NCI-H69 (cell line): ENCODE data around the gene CPT1A.

Experiments
- DNase-seq: peaks from one replicate; lab custom pipeline; 2025; lab: John Stamatoyannopoulos, UW

Gene CPT1A

DNA sequence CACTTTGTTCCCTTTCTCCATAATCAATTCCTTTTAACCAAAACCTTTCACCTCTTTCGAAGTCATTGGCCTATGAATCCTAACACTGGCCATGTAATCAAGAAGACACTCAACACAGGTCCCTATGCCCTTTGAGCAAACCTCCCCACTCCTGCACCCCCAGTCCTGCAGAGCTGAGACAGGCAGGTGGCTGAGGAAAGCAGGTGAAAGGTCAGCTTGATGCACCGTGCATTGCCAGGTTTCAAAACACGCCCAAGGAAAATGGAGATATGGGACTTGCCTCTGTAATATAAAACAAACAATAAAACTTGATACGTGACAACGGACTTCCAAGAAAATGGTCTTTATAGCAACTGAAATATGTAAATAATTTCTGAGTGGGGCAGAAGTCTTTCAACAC, 10.6 kb downstream of the CPT1A start:
- no peak for DNase-seq

DNA sequence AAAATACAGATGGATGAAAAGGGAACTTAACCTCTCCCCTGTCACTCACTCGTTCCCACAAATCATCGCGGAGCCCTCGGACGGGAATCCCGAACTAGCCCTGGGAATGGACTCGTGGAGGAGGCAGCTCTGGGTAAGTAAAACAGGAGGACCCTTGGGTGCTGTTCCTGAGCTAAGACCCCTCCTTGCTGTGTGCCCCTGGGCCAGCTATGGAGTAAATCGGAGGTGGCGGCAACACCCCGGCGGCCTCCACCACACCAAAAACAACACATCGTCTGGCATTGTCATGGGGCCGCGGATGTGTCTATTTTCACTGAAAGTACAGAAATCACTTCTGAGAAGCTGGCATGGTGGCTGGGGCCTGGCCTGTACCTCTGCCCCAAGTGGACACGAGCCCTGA, 12.1 kb downstream of the CPT1A start:
- DNase-seq, result no peak

DNA sequence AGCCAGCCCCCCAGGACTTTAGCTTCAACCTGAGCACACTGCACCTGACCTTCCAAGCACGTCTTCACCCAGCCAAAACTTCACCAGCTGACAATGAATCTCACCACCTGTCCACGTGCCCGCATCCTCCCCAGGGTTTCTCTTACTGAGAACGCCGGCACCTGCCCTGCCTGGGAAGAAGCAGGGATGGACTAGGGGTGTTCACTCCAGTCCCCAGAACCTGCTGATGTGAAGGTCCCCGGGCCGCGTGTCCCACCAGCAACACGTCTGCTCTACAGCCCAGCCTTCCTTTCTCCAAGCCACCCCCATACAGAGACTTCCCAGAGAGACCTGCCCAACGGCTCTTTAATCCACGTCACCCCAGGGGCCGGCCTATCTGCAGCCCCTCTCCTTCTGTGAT, 12.8 kb downstream of the CPT1A start:
- DNase-seq, result no peak

DNA sequence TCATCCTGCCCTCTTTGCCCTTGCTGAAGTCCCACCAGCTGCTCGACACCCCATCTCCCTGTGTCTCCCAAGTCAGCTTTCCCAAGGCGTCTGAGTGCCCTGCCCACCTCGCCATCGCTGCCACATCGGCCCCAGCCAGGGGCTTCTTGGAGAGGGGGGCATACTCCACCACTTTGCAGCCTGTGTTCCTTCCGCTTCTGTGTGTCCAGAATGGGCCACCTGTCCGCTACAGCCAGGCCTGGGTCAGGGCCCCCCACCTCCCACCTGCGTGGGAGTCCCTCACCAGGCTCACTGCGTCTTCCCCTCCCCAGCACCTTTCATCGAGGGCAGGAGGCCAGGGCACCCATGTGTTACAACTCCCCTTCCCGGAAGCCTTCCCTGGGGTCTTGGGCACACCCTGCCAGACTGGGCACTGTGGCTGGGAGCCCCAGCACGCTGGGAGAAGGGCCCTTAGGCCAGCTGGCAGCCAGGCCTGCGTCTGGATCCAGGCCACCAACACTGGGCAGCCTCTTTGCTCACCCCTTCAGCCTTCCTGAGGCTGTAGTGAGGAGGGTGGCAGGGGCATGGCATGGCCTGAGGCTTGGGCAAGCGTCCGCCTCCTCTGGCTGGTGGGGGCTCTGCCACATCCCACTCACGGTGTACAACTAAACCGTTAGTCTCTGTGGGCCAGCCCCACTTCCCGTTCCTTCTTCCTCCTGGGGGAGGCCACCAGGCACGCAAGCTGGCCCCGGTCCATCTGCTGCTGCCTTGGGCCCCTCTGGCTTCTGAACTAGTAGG, 13.4 kb downstream of the CPT1A start:
- DNase-seq, result no peak

DNA sequence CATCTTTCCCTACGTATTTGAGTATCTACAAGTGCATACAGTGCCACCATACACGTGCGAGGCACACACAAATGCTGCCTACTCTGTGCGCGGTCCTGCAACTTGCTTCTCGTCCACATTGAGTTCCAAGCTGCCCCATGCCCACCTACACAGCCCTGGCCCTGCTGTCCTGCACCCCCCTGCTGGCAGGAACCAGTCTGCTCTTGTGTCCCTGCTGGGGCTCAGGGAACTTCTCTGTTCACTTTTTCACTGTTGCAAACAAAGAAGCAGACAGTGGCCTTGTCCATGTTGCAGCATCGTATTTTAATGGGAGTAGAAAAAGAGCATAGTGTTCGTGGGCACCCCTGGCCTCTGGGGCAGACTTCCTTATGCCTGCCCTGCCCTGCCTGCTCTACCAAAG, 14.0 kb downstream of the CPT1A start:
- DNase-seq, result no peak

DNA sequence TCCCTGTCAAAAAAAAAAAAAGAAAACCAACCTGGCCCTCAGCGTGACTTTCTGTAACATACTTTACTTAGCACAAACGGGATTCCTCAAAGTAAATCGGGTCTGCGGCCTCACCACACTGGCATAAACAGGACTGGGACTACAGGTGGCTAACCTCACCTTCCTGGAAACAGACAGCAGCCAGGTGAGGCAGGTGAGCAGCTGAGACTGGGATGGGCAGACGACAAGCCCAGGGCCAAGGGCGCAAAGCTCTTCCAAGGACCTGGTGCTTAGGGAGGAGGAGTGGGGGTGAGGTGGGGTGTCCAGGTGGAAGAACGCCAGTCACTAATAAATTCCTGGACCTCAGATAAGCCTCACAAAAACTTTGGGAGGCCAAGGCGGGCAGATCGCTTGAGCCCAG, 15.0 kb downstream of the CPT1A start:
- no peak for DNase-seq

DNA sequence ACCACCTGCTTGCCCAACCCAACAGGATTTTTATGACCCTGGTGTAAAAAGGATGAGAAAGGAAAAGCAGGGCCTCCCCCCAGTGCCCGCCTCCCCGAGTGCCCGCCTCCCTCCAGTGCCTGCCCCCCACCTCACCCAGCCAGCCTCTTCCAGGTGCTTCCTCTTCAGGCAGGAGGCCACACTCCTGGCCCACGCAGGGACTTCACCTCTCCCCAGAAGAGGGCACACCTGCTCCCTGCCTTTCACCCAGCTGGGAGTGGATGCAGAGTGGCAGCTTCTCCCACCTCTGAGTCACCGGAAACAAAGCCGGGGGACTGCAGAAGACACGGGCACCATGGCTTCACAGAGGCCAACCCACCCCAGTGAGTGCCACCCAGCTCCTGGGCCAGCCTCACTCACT, 16.1 kb downstream of the CPT1A start:
- DNase-seq, result peak; percentile 40

DNA sequence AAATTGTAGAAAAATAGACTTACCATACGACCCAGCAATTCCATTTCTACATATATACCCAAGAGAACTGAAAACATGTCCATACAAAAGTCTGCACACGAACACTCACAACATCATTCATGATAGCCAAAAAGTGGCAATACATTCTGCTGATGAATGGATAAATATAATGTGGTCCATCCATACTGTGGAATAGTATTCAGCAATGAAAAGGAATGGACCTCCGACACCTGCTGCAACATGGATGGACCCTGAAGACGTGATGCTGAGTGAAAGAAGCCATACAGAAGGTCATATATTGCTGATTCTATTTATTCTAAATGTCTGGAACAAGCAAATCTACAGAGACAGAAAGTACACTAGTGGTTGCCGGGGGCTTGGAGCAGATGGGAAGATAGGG, 19.2 kb downstream of the CPT1A start:
- DNase-seq, result no peak

DNA sequence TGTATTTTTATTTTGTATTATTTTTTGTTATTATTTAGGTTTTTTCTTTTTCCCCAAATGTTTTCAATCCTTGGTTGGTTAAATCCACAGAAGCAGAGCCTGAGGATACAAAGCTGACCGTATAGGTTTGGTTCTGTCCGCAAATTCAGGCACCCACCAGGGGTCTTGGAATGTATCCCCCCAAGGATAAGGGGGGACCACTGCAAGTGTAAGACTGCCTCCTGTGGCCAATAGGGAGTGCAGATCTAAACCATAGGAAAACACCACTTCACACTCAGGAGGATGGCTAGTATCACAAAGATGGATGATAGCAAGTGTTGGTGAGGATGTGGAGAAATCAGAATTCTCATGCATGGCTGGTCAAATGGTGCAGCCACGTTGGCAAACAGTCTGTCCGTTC, 20.0 kb downstream of the CPT1A start:
- no peak for DNase-seq

DNA sequence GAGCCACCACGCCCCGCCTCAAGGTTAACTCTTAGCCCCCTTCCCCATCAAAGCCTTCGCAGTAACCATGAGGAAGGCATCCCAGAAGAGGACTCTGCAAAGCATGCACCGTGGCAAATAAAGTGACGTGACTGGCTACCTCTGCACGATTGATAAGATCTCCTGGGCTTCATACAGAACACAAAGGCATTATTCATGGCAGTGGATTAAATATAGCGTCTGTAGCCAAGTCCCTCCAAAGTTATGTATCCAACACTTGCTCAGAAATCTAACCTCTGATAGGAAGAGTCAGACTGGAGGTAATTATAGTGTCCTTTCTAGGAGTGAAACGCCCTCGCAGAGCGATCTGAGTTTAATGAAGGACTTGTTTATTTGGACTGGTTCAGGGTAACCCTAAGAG, 22.4 kb downstream of the CPT1A start:
- no peak for DNase-seq

DNA sequence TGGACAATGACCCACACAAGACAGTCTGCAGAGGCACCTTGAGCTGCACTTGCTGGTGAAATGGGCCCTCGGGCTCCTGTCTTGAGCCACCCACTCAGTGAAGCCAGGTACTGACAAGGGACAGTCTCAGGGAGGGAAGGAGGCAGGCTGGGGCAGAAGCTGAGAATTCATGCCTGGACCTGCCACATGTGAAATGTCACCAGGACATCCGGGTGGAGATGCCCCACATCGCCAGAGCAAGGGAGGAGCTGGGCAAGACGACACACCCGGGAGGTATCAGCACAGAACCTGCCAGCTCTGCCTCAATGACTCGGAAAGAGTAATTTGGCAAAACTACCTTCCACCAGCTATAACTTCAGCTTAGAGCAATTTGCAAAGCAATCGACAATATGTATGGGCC, 23.5 kb downstream of the CPT1A start:
- no peak for DNase-seq

DNA sequence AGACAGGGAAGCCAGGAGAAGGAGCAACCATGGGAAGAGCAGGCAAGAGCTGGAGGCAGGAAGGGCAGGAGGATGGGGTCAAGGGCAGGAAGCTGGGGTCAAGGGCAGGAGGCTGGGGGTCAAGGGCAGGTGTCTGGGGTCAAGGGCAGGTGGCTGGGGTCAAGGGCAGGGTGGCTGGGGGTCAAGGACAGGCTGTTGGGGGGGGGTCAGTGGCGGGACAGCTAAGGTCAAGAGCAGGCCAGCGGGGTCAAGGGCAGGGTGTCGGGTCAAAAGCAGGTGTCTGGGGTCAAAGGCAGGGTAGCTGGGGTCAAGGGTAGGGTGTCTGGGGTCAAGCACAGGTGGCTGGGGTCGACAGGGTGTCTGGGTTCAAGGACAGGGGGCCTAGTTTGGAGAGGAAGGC, 24.2 kb downstream of the CPT1A start:
- DNase-seq, result no peak

DNA sequence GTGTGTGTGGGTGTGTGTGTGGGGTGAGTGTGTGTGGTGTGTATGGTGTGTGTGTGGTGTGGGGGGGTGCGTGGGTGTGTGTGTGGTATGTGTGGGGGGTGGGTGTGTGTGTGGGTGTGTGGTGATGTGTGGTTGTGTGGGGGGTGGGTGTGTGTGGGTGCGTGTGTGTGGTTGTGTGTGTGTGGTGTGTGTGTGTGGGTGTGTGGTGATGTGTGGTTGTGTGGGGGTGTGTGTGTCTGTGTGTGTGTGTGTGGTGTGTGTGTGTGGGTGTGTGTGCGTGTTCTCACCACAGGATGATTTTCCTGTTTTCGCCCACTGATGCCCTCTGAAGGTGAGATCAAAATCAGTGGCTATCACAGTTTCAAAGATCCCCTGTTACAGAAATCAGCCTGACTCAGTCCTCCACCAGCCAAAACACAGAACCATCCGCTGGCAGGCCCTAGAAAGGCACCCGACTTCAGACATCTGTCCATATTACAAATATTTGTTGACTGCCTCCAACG, 24.7 kb downstream of the CPT1A start:
- DNase-seq, result no peak

DNA sequence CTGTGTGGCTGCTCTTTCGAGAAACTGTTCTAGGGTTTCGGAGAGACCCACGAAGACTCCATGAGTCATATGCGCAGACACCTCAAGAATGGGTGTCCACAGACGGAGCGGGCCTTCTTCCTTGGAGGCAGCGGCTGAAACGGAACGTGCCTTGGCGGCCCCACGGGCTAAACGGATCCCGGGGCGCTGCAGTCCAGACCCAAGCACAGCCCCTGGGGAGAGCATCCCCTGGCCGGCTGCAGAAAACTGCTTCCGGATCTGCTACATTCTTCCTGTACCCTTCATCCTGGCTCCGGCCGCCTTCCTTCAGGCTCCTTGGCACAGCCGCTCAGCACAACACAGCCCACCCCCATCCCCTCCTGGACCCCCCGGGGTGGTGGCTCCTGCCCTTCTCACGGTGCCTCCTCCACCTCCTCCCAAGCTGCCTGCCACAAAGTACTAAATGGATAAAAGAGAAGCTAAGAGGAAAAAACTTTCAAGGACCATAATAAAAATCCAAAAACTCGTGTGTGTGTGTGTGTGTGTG, 25.4 kb downstream of the CPT1A start:
- no peak for DNase-seq

DNA sequence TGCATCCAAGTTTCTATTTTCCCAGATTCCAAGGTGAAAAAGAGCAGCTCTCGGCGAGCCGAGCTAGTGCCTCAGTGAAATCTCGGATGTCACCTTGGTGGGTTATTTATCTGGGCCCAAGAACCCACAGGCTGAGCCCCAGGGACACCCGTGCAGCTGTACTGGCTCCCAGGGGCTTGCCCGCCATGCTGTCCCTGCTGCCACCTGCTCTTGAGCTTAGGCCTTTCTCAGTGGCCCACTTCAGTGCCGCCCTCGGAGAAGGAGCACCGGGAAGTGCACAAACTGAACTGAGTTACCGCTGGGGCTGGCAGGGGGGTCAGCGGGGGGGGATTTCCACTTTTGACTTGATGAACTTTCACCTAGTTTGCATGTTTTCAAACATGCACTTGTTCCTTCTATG, 27.9 kb downstream of the CPT1A start:
- no peak for DNase-seq

DNA sequence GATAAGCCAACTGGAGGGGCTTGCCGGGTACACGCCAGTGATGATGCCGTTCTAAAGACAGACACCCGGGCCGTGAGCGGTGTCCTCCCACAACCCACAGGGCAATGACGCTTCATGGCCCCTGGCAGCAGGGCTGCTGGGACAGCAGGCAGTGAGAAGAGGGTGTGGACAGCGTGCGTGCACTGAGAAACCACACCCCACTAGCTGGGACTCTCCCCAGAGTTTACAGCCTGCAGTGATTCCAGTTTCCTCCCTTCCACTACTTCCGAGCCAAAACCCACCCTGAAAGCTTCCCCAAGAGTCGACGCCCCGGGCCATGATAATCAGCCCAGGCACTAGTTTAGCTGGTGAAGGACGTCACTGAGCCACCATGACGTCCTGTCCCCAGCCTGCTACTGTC, 29.2 kb downstream of the CPT1A start:
- no peak for DNase-seq

DNA sequence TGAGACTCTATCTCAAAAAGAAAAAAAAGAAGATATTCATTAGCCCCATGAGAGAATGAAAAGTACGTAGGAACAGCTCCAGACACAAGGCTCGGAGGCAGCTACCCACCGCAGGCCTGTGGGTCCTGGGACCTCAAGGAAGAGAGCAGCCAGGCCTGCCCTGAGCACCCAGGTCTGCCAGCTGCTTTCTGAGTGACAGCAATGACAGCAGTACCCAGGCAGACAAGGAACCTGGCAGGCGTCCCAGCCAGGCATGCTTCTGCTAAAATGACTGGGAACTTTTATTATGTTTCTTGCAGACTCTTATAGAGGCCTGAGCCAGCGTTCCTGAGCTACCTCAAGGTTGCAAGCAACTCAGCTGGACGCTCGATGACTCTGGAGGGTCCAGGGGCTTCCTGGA, 31.6 kb downstream of the CPT1A start:
- no peak for DNase-seq

DNA sequence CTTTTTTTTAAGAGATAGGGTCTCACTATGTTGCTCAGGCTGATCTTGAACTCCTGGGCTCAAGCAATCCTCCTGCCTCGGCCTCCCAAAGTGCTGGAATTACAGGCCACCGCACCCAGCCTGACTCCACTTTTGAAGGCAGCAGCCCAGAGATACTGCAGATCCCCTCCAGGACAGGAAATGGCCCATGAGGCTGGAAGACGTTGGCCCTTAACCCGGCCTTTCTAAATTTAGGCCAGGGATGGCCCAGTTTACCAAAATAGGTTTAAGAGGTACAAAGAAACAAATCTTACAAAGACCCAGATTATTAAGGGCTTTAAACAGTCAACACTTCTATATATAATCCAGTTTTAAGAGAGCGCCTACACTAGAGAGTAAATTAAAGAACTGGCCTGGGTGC, 32.2 kb downstream of the CPT1A start:
- no peak for DNase-seq

DNA sequence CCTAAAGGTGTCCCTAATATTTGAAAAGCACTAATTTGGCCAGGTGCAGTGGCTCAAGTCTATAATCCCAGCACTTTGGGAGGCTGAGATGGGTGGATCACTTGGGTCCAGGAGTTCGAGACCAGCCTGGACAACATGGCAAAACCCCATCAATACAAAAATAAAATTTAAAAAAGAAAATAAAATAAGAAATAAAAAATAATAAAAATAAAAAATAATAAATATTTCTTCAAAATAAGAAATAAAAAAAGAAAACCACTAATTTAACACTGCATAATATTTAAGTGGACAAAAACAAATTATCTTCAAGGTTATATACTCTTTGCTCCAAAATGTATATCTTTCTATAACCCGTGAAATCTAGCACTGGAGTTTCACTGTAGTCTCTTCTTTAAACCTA, 32.9 kb downstream of the CPT1A start:
- no peak for DNase-seq

DNA sequence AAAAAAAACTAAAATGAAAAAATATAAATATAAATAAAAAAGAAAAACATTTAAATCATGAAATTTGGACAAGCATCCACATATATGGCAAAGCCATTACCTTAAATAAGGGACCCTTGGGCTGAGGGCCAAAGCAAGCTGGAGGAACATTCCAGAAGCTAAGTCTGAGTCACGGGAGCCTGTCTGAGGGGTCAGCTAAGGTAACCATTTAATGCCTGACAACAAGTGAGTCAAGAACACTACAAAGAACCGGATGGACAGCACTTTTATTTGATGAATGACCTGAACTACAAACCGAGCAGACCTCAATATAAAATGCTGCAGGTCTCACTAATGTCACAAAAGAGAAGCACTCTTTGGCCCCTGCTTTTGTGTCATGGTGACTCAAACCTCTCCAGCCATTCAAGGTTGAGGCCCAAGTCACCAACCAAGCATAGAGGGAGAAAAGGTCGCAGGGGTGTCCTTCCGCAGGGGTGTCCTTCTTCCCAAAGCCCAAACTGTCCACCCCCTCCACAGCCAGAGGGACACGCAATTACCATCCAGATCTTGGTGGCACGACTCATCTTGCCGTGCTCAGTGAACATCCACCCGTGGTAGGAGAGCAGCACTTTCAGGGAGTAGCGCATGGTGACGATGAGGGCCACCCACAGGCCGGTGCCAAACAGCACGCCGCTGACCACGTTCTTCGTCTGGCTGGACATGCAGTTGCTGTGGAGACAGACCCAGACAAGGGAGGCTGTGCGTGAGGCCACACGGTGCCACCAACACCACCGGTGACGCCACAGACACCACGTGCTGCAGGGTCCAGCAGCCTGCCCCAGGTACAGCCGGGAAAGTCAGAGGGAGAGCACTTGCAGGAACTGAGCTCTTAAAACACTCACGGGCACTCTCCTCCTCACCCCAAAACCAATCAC, 34.5 kb downstream of the CPT1A start:
- DNase-seq, result no peak

DNA sequence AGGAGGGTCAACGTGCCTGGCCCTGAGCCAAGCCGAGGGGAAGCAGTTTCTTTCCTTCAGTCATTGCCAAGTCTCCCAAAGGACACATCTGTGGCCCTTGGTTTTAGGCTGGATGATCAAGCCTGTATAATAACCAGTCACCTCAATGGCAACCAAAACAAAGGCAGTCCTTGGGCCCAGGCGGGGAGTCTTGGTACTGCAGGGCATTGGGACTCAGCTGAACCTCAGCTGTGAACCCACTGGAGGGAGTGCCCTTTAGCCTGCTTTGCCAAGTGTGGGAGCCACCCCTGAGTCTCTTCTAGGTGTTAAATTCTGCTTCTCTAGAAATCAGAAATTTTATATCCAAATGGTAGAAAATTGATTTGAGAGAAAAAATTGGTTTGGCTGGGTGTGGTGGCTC, 36.9 kb downstream of the CPT1A start:
- no peak for DNase-seq

DNA sequence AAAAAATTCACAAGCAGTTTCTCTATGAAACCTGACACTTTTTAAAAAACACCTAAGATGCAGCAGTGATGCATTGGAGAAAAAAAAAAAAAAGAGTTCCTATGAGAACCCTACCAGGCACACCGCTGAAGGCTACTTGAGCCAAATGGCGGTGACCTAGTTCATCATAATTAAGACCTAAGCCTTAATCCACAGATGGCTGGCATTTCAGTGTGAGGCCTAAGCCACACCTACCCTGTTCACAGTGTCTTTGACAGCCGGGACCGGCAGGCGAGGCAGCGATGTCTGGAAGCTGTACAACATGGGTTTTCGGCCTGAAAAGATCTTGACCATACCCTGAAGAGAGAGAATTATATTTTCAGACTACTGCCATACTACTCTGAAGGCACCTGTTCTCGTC, 38.0 kb downstream of the CPT1A start:
- no peak for DNase-seq

DNA sequence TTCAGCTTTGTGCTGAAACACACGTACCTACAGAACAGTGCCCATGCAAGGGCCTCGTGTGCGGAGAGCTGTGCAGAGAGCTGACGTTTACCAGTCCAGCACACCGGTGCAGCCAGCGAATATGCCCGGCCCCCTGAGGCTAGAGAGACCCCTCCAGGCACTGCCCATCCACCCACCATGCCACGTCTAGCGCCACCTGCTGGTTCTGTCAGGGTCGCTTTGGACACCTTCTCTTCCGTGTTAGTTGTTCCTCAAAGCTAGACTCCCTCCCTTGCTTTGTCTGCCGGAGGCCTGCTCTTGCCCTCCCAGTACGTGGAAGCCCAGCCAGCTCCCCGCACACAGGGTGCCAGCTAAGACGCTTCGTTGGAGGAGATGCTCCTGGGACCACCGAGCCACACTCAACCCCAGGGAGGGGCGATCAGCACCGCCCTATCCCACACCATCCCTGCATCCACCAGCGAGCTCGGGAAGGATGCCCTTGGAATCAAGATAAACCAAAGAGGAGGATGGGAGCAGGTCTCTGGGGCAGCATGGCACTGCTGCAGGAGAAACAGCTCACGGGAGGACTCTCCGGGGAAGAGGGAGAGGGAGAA, 43.4 kb downstream of the CPT1A start:
- peak; percentile 52 for DNase-seq
